NCI-H2196 (cell line): ENCODE measurements around the gene KIAA1191.
"Not testable (repeated sequence)": the region's sequence is repeated elsewhere in the genome, so short reads cannot be mapped to it uniquely, and the experiment has no call there.

Experiments used
- DNase-seq: peaks from one replicate; lab custom pipeline; 2025; ENCODE audit not compliant: unreplicated experiment; lab: John Stamatoyannopoulos, UW

KIAA1191 gene

GRCh38 chr5:176317534-176318374 is 43.8 kb downstream of the KIAA1191 start:
- DNase-seq: no peak

GRCh38 chr5:176305356-176305755 is 56.2 kb downstream of the KIAA1191 start:
- DNase-seq: not testable (repeated sequence)
